ENCODE measurements around the gene TGFA.

DNA sequence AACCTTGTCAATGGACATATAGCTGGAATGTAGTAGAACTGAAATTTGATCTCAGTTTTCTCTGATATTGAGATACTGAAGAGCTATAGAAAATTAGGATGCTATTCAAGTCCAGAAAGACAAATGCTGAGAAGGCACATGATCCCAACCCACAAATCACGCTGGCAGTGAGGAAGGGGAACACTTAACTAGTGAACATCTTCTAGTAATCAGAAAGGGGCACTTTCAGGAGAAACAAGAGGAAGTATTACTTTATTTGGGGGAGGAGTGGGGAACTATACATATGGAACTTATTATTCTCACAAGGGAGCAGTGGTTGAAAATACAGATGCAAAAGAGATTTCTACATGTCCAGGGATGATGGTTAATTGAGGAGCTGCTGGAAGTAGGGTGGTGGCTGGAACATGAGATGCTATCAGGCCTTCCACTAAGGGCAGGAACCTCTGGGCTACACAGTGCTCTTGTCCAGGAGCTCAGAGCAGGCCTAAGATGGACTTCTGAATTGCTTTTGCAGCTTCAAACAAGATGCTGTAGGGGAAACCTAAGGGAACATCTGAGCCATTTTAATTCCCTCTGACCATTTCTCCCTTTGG, 79.3 kb downstream of the TGFA start:
- TF ChIP-seq POLR2A (IDR thresholded peaks at IDR 0.05) = no peak
- TF ChIP-seq, protein P1, sequence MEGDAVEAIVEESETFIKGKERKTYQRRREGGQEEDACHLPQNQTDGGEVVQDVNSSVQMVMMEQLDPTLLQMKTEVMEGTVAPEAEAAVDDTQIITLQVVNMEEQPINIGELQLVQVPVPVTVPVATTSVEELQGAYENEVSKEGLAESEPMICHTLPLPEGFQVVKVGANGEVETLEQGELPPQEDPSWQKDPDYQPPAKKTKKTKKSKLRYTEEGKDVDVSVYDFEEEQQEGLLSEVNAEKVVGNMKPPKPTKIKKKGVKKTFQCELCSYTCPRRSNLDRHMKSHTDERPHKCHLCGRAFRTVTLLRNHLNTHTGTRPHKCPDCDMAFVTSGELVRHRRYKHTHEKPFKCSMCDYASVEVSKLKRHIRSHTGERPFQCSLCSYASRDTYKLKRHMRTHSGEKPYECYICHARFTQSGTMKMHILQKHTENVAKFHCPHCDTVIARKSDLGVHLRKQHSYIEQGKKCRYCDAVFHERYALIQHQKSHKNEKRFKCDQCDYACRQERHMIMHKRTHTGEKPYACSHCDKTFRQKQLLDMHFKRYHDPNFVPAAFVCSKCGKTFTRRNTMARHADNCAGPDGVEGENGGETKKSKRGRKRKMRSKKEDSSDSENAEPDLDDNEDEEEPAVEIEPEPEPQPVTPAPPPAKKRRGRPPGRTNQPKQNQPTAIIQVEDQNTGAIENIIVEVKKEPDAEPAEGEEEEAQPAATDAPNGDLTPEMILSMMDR (IDR thresholded peaks at IDR 0.05) = no peak
